HG02870 (cell line): ENCODE measurements around the gene TMEM181.
"Not testable (repeated sequence)": the region's sequence is repeated elsewhere in the genome, so short reads cannot be mapped to it uniquely, and the experiment has no call there.

Experiments used
- ATAC-seq: cut with Tn5 transposase; IDR thresholded peaks from one replicate; pipeline ENCODE4 v1.9.1; 2021; ENCODE audit warnings: mild to moderate bottlenecking, moderate library complexity; ENCODE audit not compliant: unreplicated experiment

Gene TMEM181

GRCh38 chr6:158635427-158636073 is 75.7 kb downstream of the TMEM181 start:
- ATAC-seq, result no peak

GRCh38 chr6:158636778-158637177 is 76.9 kb downstream of the TMEM181 start:
- ATAC-seq, result no peak

- no peak for ATAC-seq
These were observed 78.5 kb downstream of the TMEM181 start for GRCh38 chr6:158638324-158638854.

DNA sequence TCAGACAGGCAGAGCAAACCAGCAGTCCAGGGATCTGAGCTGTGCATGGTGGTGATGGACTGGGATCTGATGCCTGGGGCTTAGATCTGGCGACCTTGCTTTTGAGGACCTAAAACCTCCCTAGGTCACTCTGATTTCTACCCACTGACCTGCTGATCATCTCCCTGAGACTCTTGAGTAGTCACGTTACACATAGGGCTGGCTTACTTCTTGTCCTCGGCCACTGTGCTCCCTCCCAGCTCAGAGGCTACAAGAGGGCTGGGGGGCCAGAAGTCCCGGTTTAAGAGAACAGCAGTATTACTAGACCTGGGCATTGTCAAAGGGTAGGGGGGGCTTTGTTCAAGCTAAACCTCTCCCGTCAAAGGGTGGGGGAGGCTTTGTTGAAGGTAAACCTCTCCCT is 79.2 kb downstream of the TMEM181 start:
- ATAC-seq, result no peak

- ATAC-seq, result no peak
These were observed 80.6 kb downstream of the TMEM181 start for GRCh38 chr6:158640519-158640918.

DNA sequence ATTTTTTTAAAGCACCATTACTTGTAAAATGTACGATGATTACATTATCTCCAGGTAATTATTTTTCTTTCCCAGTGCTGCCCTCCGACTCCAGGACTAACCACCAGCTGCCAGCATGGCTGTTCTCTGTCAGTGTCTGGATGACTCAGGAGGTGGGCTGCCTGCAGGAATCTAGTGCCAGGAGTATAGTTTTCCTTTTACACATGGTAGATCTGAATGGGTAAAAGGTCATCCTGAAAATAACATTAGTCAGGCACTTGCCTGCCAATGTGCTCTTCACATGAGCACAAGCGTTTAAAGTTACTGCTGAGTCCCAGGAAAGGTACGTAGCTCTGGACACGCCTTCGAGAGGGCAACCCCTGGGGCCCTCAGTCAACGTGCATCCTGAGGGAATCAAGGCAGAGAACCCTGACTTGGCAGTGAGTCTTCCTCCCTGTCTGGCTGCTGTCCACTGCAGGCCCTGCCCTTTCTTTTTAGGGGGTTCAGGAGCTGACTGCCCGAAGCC is 82.3 kb downstream of the TMEM181 start:
- no peak for ATAC-seq

- no peak for ATAC-seq
These were observed 83.9 kb downstream of the TMEM181 start for GRCh38 chr6:158643836-158644230.

- ATAC-seq, result peak; percentile 50
These were observed 84.6 kb downstream of the TMEM181 start, which contains the start of gene DYNLT1 for GRCh38 chr6:158644231-158645063. Gene DYNLT1, minus strand, starts transcription at chr6:158644743. Its CDS starts 35 bp downstream, at chr6:158644708.

DNA sequence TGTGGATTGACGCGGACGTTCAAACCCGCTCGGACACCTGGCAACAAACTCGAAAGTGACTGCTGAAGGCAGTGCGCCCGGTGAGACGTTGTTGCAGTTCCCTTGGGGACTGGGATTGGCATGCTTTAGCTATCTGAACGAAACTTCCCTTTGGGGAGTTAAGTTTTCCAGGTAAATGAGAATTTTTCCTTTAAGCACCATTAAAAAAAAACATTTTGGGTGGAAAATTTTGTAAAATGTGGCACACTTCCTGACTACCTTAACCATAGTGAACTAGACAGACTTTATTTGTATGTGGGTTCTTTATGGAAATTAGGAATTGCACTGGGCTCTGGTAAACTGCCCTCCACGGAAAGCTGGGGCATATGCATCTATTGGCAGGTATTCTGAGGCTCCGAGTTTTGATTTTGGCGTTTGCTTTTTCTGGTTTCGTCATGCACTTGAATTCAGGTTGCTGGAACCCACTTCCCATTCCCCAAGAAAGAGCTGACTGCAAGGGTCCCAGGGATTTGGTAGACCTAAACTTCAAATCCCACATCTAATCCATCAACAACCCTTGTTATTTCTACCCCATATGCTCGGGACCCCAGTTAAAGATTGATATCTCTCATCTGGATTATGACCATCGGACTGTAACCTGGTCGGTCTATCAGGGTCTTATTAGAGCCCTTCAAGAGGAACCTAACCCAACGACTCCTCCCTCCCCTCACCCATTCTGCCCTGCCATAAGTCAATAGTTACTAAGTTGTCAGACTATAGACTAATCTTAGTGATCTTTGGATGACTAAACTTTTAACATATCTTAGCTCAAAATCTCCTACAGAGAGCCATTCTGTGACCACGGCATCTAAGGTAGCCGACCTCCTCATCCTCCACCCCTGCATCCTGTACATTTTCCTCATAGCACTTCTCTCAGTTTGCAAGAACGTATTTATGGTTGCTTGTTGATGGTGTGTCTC is 85.5 kb downstream of the TMEM181 start:
- no peak for ATAC-seq

DNA sequence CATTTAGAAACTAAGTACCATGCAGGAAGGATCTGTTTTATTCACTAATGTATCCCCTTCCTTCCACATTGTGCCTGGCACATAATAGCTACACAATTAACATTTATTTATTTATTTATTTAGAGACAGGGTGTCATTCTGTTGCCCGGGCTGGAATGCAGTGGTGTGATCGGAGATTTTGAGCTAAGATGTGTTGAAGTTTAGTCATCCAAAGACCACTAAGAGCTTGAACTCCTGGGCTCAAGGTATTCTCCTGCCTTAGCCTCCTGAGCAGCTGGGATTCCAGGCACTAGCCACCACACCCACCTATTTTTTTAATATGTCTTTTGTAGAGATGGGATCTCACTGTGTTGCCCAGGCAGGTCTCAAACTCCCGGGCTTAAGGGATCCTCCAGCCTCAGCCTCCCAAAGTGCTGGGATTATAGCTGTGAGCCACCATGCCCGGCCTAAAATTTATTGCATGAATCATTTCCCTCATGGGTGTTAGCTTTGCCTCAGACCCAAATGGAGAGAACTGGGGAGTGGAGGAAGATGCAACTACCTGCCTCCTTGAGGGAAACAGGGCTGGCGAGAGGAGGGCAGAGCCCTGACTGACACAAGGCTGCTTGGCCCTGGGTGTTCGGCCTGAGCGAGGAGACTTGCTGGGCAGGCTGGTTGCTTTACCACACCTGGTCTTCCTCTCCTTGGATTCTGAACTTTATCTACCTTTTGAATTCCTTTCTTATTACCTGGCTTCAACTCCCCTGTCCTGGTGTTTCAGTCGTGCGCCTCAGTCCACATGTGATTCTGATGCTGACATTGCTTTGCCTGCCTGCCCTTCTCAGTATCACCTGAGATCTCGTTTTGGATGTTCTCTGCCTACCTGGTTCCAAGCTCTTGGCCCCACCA is 86.4 kb downstream of the TMEM181 start:
- ATAC-seq, result no peak

GRCh38 chr6:158647501-158647900 is 87.6 kb downstream of the TMEM181 start:
- ATAC-seq, result no peak

GRCh38 chr6:158648682-158649131 is 88.8 kb downstream of the TMEM181 start:
- ATAC-seq, result peak; percentile 29

DNA sequence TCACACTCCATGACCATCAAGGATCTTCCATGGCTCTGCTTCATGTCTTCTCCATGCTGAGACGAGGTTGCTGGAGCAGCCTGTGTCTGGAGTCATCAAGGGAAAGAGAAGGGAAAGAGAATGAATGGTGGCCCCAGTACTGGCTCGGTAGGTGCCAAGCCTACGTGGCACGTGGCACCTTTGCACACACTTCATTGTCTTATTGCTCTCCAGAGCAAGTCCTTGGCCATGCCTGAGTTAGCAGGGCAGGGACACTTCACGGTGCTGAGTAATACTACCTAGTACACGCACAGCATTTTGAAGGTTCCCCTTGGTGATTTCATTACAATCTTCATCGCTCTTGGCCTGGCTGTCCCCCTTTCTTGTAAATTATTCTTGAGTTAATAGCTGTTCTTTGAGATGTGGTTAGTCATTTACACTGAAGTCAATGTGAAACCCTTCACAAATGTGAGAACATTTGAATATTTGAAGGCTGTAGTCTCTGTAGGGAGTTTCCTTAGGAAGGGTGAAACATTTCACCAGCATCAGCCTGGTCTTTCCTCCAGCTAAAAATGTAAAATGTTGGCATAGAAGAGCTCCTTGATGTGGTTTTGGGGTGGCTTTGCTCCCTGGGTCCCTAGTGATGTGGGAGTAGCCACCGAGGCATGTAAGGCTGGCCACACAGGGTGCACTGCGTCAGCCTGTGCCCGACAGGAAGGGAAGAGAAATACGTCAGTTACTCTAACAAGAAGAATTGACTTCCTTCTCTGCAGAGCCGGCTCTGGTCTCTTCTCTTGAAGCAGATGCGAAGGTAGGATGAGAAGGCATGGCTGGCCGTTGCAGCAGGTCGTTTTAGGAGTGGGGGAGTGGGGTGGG is 89.6 kb downstream of the TMEM181 start, which contains the start of gene SYTL3:
TSS of gene SYTL3 (plus strand) at position 766 of the 855 bp plus-strand sequence. CDS start 13,215 bp downstream, outside the sequence.
- ATAC-seq, result peak; percentile 41

- not testable (repeated sequence) for ATAC-seq
These were observed 92.3 kb downstream of the TMEM181 start for GRCh38 chr6:158651981-158652737.

DNA sequence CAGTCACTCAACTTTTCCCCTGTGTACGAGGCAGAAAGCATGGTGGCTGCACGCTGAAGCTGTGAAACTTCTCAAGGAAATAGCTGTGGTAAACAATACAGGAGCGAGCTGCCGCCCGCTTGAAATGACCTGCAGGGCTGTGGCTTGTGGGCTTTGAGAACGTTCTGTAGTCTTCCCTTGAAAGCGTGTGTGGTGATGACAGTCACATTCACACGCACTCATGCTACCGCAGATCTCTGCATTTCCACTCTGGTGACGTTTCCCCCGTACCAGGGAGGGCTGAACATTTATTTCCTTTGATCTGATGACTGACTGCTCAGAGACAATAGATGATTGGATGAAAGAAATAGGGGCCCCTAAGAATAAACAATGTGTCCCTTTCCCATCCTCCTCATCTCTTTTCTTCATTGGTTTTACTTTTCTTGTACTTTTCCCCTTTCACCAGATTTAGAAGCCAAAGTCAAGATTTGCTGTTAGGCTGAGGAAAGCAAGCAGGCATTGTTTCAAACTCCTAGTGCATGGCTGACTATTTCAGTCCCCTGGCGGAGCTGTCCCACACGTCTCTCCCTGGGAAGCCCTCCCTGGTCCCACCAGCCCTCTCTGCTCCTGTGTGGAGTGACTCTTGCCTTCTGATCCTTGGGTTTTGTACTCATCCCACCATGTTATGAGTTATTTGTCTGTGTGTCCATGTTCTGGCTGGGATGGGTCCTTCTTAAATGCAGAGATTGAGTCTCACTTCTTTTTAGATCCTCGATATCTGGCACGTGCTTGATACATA is 93.9 kb downstream of the TMEM181 start:
- peak; percentile 64 for ATAC-seq

GRCh38 chr6:158654498-158654897 is 94.6 kb downstream of the TMEM181 start:
- no peak for ATAC-seq

DNA sequence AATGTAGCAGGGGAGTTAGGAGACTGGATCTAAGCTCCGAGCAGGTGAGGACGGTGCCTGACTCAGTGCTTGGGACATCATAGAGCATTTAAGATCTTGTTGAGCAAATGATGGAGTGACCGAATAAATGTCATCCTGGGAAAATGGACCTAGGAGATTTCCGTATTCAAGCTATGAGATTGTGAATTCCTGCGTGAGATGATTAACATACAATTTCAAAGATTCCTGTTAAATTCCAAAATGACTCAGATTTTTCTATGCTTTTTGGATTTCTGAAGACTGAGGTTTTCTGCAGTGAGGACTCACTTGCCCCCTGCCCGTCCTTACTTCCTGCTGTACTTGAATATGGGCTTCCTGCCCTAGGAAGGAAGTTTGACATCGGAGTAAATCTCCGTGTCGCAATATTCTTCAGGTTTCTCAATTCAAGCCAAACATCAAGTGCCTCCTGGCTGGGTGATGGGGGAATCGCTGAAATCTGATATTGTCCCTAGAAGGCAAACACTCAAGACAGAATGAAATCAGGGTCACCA is 95.1 kb downstream of the TMEM181 start:
- no peak for ATAC-seq
